Endothelial cell of umbilical vein (primary cell): Measurements from ENCODE around the gene AUH. TPM values are rescaled to one million over a fixed set of nuclear protein-coding genes. Genes with fewer than 3 reads are reported as not detected.

Experiments used
- BruUV-seq: library from RNA; stranded (reverse); fragments of 400-500 nt; replicated peaks from 2 replicates; lab custom pipeline; 2021; lab: Mats Ljungman, UMichigan
- CTCF ChIA-PET: fragments of 300-600, 350-600 bp; sonication (Branson Sonifier 250); formaldehyde crosslinking; loops from one replicate; lab custom pipeline; 2021; ENCODE audit warnings: antibody characterized with exemption, inconsistent platforms; lab: Charles Lee
- POLR2A ChIA-PET: fragments of 300-600, 350-600 bp; sonication (Branson Sonifier 250); formaldehyde crosslinking; loops from one replicate; lab custom pipeline; 2021; ENCODE audit warnings: antibody characterized with exemption, inconsistent platforms; lab: Charles Lee
- DNase-seq: peaks from one replicate; pipeline ENCODE4 v3.0.0-alpha.2; 2011; ENCODE audit warnings: low read depth, low spot score
- FAIRE-seq: peaks from 2 replicates; lab custom pipeline; 2011; peaks lifted over from hg19 to GRCh38; lab: Jason Lieb, UNC
- H2AFZ ChIP-seq: 2 replicates; pipeline ENCODE4 v1.6.0; 2012; ENCODE audit warnings: low read depth, low read length, control low read depth, inconsistent platforms
- H3K27ac ChIP-seq: 2 replicates; pipeline ENCODE4 v1.5.1; 2011; ENCODE audit warnings: low read depth, mild to moderate bottlenecking, control low read depth, low read length, moderate library complexity; ENCODE audit not compliant: insufficient read depth
- H3K27me3 ChIP-seq, 2 experiments: 2 replicates each; pipeline versions ENCODE4 v1.6.0 to v1.6.1; 2011; ENCODE audit warnings: low read length in 2 of 2, mixed read lengths in 1 of 2; ENCODE audit not compliant: control insufficient read depth in 2 of 2, insufficient read depth in 2 of 2
- H3K36me3 ChIP-seq, 2 experiments: 2 replicates in 1 of 2; 3 replicates in 1 of 2; pipeline ENCODE4 v1.5.1; 2011; ENCODE audit warnings: low read length in 2 of 2, mild to moderate bottlenecking in 1 of 2, moderate library complexity in 1 of 2; ENCODE audit not compliant: control insufficient read depth in 2 of 2, insufficient read depth in 2 of 2; ENCODE audit errors: extremely low read depth in 1 of 2
- H3K4me1 ChIP-seq: 3 replicates; pipeline ENCODE4 v1.5.1; 2011; ENCODE audit warnings: mild to moderate bottlenecking, low read length; ENCODE audit not compliant: control insufficient read depth, insufficient read depth; ENCODE audit errors: extremely low read depth
- H3K4me2 ChIP-seq: 2 replicates; pipeline ENCODE4 v1.6.1; 2011; ENCODE audit warnings: low read length, control low read depth, mixed read lengths; ENCODE audit not compliant: insufficient read depth
- H3K4me3 ChIP-seq, 3 experiments: fragments of 200-600 bp in 1 of 3; sonication (generic), shearing (Covaris generic) in 1 of 3; replicated peaks in 1 of 3; 2 replicates each; pipeline ENCODE4 v1.5.1; 2011 to 2016; ENCODE audit warnings: control low read depth in 3 of 3, low read length in 3 of 3, mild to moderate bottlenecking in 2 of 3, inconsistent platforms in 1 of 3, low read depth in 1 of 3, moderate library complexity in 1 of 3; ENCODE audit not compliant: insufficient read depth in 1 of 3
- H3K79me2 ChIP-seq: 2 replicates; pipeline ENCODE4 v1.6.0; 2012; ENCODE audit warnings: low read length, inconsistent platforms; ENCODE audit not compliant: control insufficient read depth, insufficient read depth
- H3K9ac ChIP-seq: replicated peaks from 2 replicates; pipeline ENCODE3; 2011; ENCODE audit warnings: low read length, control low read depth; ENCODE audit not compliant: insufficient read depth; ENCODE audit errors: extremely low read depth
- H3K9me1 ChIP-seq: replicated peaks from 3 replicates; pipeline ENCODE4 v1.6.0; 2011; ENCODE audit warnings: mild to moderate bottlenecking, low read length; ENCODE audit not compliant: control insufficient read depth, insufficient read depth; ENCODE audit errors: extremely low read depth
- H3K9me3 ChIP-seq: replicated peaks from 2 replicates; pipeline ENCODE4 v1.5.1; 2012; ENCODE audit warnings: low read length, inconsistent platforms; ENCODE audit not compliant: control insufficient read depth, insufficient read depth
- H4K20me1 ChIP-seq: replicated peaks from 2 replicates; pipeline ENCODE3; 2011; ENCODE audit warnings: mild to moderate bottlenecking, low read length; ENCODE audit not compliant: control insufficient read depth, insufficient read depth; ENCODE audit errors: extremely low read depth
- CTCF ChIP-seq, 2 donors: IDR thresholded peaks; 1 replicate in 1 of 2; 2 replicates in 1 of 2; pipeline ENCODE4 v1.5.1; 2011; ENCODE audit warnings: low read length in 2 of 2, mild to moderate bottlenecking in 2 of 2, moderate library complexity in 2 of 2, control low read depth in 1 of 2, inconsistent platforms in 1 of 2, low read depth in 1 of 2; ENCODE audit not compliant: insufficient read depth in 1 of 2; ENCODE audit errors: extremely low read depth in 1 of 2
- EZH2 ChIP-seq: IDR thresholded peaks from 2 replicates; pipeline ENCODE4 v1.6.1; 2012; ENCODE audit warnings: borderline replicate concordance, low read depth, mild to moderate bottlenecking, moderate library complexity, low read length, inconsistent platforms; ENCODE audit not compliant: severe bottlenecking
- FOS ChIP-seq: IDR thresholded peaks from 2 replicates; pipeline ENCODE4 v1.6.1; 2011; ENCODE audit warnings: mild to moderate bottlenecking, low read length, moderate library complexity, borderline replicate concordance; ENCODE audit not compliant: insufficient read depth
- GATA2 ChIP-seq: IDR thresholded peaks from 2 replicates; pipeline ENCODE4 v1.7.0; 2011; ENCODE audit warnings: low read depth, mild to moderate bottlenecking, moderate library complexity, mixed read lengths, low read length; ENCODE audit not compliant: insufficient read length, insufficient read depth
- JUN ChIP-seq: IDR thresholded peaks from 2 replicates; pipeline ENCODE4 v1.6.1; 2011; ENCODE audit warnings: borderline replicate concordance, low read depth; ENCODE audit not compliant: insufficient read length, insufficient read depth
- MAX ChIP-seq: IDR thresholded peaks from 2 replicates; pipeline ENCODE4 v1.6.1; 2011; ENCODE audit not compliant: insufficient read depth, insufficient read length
- MYC ChIP-seq: IDR thresholded peaks from one replicate; pipeline ENCODE4 v1.6.1; 2011; ENCODE audit warnings: mild to moderate bottlenecking, low read depth, low read length
- POLR2A ChIP-seq: IDR thresholded peaks from 2 replicates; pipeline ENCODE4 v1.6.1; 2012; ENCODE audit warnings: low read depth, mild to moderate bottlenecking, control low read depth, low read length
- POLR2AphosphoS5 ChIP-seq: IDR thresholded peaks from 2 replicates; pipeline ENCODE4 v1.6.1; 2012; ENCODE audit warnings: low read depth, mild to moderate bottlenecking, control low read depth, low read length, moderate library complexity; ENCODE audit not compliant: insufficient read depth
- dilution Hi-C: fragments of 300-500 bp; cut with MboI; formaldehyde crosslinking; loops from one replicate; pipeline ENCODE4 v1.15.0; 2019; ENCODE audit warnings: low sequenced_read_pairs; ENCODE audit not compliant: extremely low pct_ligation_motif_present
- intact Hi-C: fragments of 100-400 bp; cut with micrococcal nuclease; formaldehyde crosslinking; loops from one replicate; pipeline ENCODE4 v1.10.0; 2022
- polyA plus RNA-seq, 4 experiments: library from polyadenylated mRNA; depleted of rRNA in 3 of 4; stranded (reverse) in 3 of 4; unstranded in 1 of 4; fragments of >200 nt; gene quantifications; 2 replicates each; pipeline versions ENCODE4 v1.2.1 to v1.2.3, GENCODE V29; 2011 to 2012; ENCODE audit warnings: missing spikeins in 1 of 4
- total RNA-seq: library from RNA; stranded (reverse); gene quantifications from 2 replicates; pipeline ENCODE4 v1.2.3, GENCODE V29; 2021

The AUH gene
- total and polyA plus RNA-seq, 2 donors (not counting 3 experiments of a cell fraction or from before 2014, with no cell fraction given): 2.3 to 9.2 TPM

GRCh38 chr9:91338681-91339080 lies 23.0 kb downstream of the AUH start:
- H3K4me2 ChIP-seq: no peak overlapping the region
- no peak overlapping the region for H3K4me3 ChIP-seq
- H3K9ac ChIP-seq: no peak overlapping the region
- no peaks in the 10 kb centered on the region for H3K79me2 ChIP-seq
- H4K20me1 ChIP-seq: no peaks in the 10 kb centered on the region
- peaks cover 0 to 5% of the 10 kb centered on the region in 2 experiments for H3K36me3 ChIP-seq
- H2AFZ ChIP-seq: no peak overlapping the region
- no peak for FAIRE-seq
- no peaks in the 10 kb centered on the region for H3K27me3 ChIP-seq
- no peaks in the 10 kb centered on the region for H3K9me1 ChIP-seq
- H3K9me3 ChIP-seq: no peaks in the 10 kb centered on the region
- intact Hi-C loops (no loop called here), dilution Hi-C loops (no loop called here)
- DNase-seq: no peak
- H3K4me1 ChIP-seq: no peaks in the 10 kb centered on the region
- no peak overlapping the region for H3K27ac ChIP-seq
- CTCF ChIA-PET: no interaction called here
- no peak for TF ChIP-seq EZH2
- no peak for TF ChIP-seq CTCF (IDR thresholded peaks at IDR 0.05; ENCODE audit: extremely low read depth in 1 of 2, insufficient read depth in 1 of 2, low read depth in 1 of 2, low read length in 2 of 2)
- TF ChIP-seq POLR2A: no peak
- TF ChIP-seq JUN: no peak
- no peak for TF ChIP-seq POLR2AphosphoS5
- TF ChIP-seq FOS: no peak
- no peak for TF ChIP-seq GATA2
- TF ChIP-seq MAX: no peak
- TF ChIP-seq MYC: no peak
- POLR2A ChIA-PET: no interaction called here
- no TSS peak for BruUV-seq
